OCI-LY3 (cell line): ENCODE results near the gene KRTAP5-1.

Source experiments
- H2AFZ ChIP-seq: fragments of 200-600, 300-600 bp; shearing (Covaris generic); 2 replicates; pipeline ENCODE4 v1.6.0; 2014; ENCODE audit warnings: antibody characterized with exemption, low read depth, low read length
- H3K27ac ChIP-seq: fragments of 200-600, 300-600 bp; sonication (generic); 2 replicates; pipeline ENCODE4 v1.5.1; 2014; ENCODE audit warnings: mild to moderate bottlenecking, low read length, moderate library complexity, mixed read lengths
- H3K27me3 ChIP-seq: fragments of 200-600, 300-600 bp; sonication (generic); 2 replicates; pipeline ENCODE4 v1.6.1; 2014; ENCODE audit warnings: low read depth, low read length, mixed read lengths
- H3K36me3 ChIP-seq: fragments of 200-600, 300-600 bp; sonication (generic); replicated peaks from 2 replicates; pipeline ENCODE3; 2014; ENCODE audit warnings: low read depth, low read length, mixed read lengths
- H3K4me1 ChIP-seq: fragments of 300-600, 200-600 bp; sonication (generic); 2 replicates; pipeline ENCODE4 v1.6.1; 2014; ENCODE audit warnings: low read length, mixed read lengths
- H3K4me2 ChIP-seq: fragments of 200-600, 300-600 bp; sonication (generic); 2 replicates; pipeline ENCODE4 v1.6.1; 2014; ENCODE audit warnings: low read length, mixed read lengths
- H3K4me3 ChIP-seq: fragments of 300-600, 200-600 bp; sonication (generic); 2 replicates; pipeline ENCODE4 v1.5.1; 2014; ENCODE audit warnings: antibody characterized with exemption, mild to moderate bottlenecking, low read length, moderate library complexity
- H3K79me2 ChIP-seq: fragments of 300-600, 200-600 bp; shearing (Covaris generic); 2 replicates; pipeline ENCODE4 v1.6.1; 2014; ENCODE audit warnings: mild to moderate bottlenecking, low read length, mixed read lengths
- H3K9ac ChIP-seq: fragments of 300-600, 200-600 bp; shearing (Covaris generic); 2 replicates; pipeline ENCODE4 v1.6.0; 2014; ENCODE audit warnings: mild to moderate bottlenecking, low read length, moderate library complexity
- H3K9me3 ChIP-seq: fragments of 200-600, 300-600 bp; shearing (Covaris generic); 2 replicates; pipeline ENCODE4 v1.6.1; 2014; ENCODE audit warnings: low read length, mixed read lengths; ENCODE audit not compliant: insufficient read depth
- H4K20me1 ChIP-seq: fragments of 200-600, 300-600 bp; sonication (generic); 2 replicates; pipeline ENCODE4 v1.6.1; 2016; ENCODE audit warnings: low read length, mixed read lengths; ENCODE audit not compliant: insufficient read depth
- EZH2phosphoT487 ChIP-seq: fragments of 200-600 bp; shearing (Covaris generic); IDR thresholded peaks from 2 replicates; pipeline ENCODE4 v1.6.1; 2018; ENCODE audit warnings: antibody characterized with exemption, mixed run types, low read depth
- TF ChIP-seq, protein P1 (sequence below): fragments of 200-600, 300-600 bp; sonication (generic); IDR thresholded peaks from 2 replicates; pipeline ENCODE4 v1.5.1; 2014; ENCODE audit warnings: antibody characterized with exemption, low read length, low read depth

KRTAP5-1 gene

GRCh38 chr11:1538153-1538552, 46.9 kb downstream of the KRTAP5-1 start:
- no peak overlapping the region for H3K4me3 ChIP-seq
- TF ChIP-seq, protein P1, sequence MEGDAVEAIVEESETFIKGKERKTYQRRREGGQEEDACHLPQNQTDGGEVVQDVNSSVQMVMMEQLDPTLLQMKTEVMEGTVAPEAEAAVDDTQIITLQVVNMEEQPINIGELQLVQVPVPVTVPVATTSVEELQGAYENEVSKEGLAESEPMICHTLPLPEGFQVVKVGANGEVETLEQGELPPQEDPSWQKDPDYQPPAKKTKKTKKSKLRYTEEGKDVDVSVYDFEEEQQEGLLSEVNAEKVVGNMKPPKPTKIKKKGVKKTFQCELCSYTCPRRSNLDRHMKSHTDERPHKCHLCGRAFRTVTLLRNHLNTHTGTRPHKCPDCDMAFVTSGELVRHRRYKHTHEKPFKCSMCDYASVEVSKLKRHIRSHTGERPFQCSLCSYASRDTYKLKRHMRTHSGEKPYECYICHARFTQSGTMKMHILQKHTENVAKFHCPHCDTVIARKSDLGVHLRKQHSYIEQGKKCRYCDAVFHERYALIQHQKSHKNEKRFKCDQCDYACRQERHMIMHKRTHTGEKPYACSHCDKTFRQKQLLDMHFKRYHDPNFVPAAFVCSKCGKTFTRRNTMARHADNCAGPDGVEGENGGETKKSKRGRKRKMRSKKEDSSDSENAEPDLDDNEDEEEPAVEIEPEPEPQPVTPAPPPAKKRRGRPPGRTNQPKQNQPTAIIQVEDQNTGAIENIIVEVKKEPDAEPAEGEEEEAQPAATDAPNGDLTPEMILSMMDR, result no peak
- no peak for TF ChIP-seq EZH2phosphoT487
- H2AFZ ChIP-seq, result no peak overlapping the region
- H3K27ac ChIP-seq, result no peak overlapping the region
- peaks cover 9% of the 10 kb centered on the region for H3K27me3 ChIP-seq
- H3K4me2 ChIP-seq, result no peak overlapping the region
- H3K36me3 ChIP-seq, result peaks cover 5% of the 10 kb centered on the region
- 0 out of 2 replicates have a peak, but pooled peaks cover 3% of the 10 kb centered on the region for H3K4me1 ChIP-seq
- peaks cover 4% of the 10 kb centered on the region; the same call in 1 of the 2 replicates for H3K9me3 ChIP-seq
- H3K79me2 ChIP-seq, result peaks cover 36% of the 10 kb centered on the region
- no peak overlapping the region for H3K9ac ChIP-seq
- peaks cover 13% of the 10 kb centered on the region for H4K20me1 ChIP-seq

DNA sequence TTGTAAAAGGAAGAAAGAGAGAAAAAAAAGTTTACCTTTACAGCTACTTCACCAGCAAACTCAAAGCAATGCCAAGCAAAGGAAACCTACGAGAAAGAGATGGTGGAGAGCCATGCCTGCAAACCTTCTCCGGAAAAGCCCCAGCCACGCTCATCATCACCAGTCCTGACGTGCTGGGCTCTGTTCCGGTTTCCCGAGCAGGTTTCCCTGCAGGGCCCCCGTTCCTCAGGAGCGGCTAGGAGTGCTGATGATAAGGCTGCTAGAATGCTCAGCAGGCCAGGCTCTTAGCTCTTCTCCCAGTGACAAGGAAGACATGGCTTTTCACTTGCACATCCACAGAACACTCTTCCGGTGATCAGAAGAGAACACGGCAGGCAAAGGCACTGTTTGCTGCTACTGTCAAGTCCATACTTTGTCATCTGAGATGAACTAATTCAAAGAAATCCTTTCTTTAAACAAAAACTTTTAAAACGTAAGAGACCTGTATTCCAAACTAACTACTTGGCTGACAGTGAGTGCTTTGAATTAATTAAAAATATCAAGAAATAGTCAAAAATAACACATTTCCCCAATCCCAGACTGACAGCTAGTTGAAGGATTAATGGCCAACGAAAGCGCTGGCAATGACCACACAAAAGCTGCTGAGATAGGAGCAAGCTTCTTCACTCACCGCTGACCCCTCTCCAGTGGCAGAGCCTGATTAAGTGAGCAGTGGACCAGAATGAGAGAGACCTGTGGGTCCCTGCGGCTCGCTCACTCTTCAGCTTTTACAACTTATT, 48.8 kb downstream of the KRTAP5-1 start:
- Histone ChIP-seq H3K27ac (no peak overlapping the region), H3K79me2 (peaks cover 45% of the 10 kb centered on the region), H2AFZ (no peak overlapping the region), H3K4me1 (no peaks in the 10 kb centered on the region), H3K4me2 (no peak overlapping the region), H3K4me3 (no peak overlapping the region), H3K36me3 (peaks cover 5% of the 10 kb centered on the region), H3K9me3 (peaks cover 4% of the 10 kb centered on the region; the same call in 1 of the 2 replicates), H3K27me3 (peaks cover 9% of the 10 kb centered on the region), H3K9ac (no peak overlapping the region), H4K20me1 (peaks cover 18% of the 10 kb centered on the region)
- TF ChIP-seq, protein P1, result no peak
- TF ChIP-seq EZH2phosphoT487, result no peak

DNA sequence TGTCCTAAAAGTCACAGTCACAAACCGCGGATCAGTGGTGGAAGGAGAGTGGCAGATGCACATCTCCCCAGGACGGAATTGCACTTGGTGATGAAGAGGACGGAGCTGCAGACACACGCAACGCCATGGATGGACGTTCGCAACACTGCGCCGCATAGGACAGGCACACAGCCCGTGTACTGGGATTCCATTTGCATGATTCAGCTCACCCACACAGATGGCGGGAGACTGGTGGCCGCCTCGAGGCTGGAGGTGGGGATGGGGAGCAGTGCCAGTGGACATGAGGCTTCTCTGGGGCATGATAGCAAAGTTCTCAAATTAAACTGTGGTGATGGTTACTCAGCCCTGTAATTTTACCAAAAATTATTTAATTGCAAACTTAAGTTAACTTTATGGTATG, 50.4 kb downstream of the KRTAP5-1 start:
- Histone ChIP-seq H4K20me1 (peaks cover 26% of the 10 kb centered on the region), H3K27me3 (peaks cover 9% of the 10 kb centered on the region), H3K4me1 (no peaks in the 10 kb centered on the region), H2AFZ (no peak overlapping the region), H3K27ac (no peak overlapping the region), H3K4me3 (no peak overlapping the region), H3K4me2 (no peak overlapping the region), H3K9me3 (peaks cover 4% of the 10 kb centered on the region; the same call in 1 of the 2 replicates), H3K9ac (no peak overlapping the region), H3K36me3 (peaks cover 5% of the 10 kb centered on the region), H3K79me2 (peaks cover 56% of the 10 kb centered on the region)
- no peak for TF ChIP-seq EZH2phosphoT487
- TF ChIP-seq, protein P1, result no peak
